Measurements from ENCODE around the gene CCDC88B. TPM values are rescaled to one million over a fixed set of nuclear protein-coding genes. Genes with fewer than 3 reads are reported as not detected.

CCDC88B gene
- total RNA-seq, 4 donors from 2014 or later, result 31.7 to 99.0 (median 43.9) TPM

GRCh38 chr11:64403106-64403505, 63.1 kb downstream of the CCDC88B start:
- Histone ChIP-seq H3K4me3 (no peak overlapping the region), H3K27ac (no peak overlapping the region), H3K4me1 (no peaks in the 10 kb centered on the region), H3K9me3 (no peaks in the 10 kb centered on the region), H3K27me3 (no peaks in the 10 kb centered on the region), H3K36me3 (no peaks in the 10 kb centered on the region)
- DNase-seq, result no peak
- TF ChIP-seq POLR2A (IDR thresholded peaks at IDR 0.05) (no peak), CTCF (IDR thresholded peaks at IDR 0.05) (no peak)

GRCh38 chr11:64406221-64406946, 66.4 kb downstream of the CCDC88B start:
- no peak overlapping the region for H3K4me3 ChIP-seq
- peaks cover 0 to 12% (median 0%) of the 10 kb centered on the region in 4 donors for H3K4me1 ChIP-seq
- H3K9me3 ChIP-seq, result no peaks in the 10 kb centered on the region
- no peak overlapping the region for H3K27ac ChIP-seq
- H3K36me3 ChIP-seq, result no peaks in the 10 kb centered on the region
- H3K27me3 ChIP-seq, result no peaks in the 10 kb centered on the region
- DNase-seq, result no peak
- TF ChIP-seq CTCF (IDR thresholded peaks at IDR 0.05) (no peak), POLR2A (IDR thresholded peaks at IDR 0.05) (no peak)

Small RNA genes within 50 kb of the gene (small RNA-seq; reads per million reads assigned to genes)
- gene MIR1237 (0 reads per million in 2 donors), gene MIR7155 (0.45 to 0.47 reads per million in 2 donors), gene RF00019 (0 reads per million in 2 donors)

Other genes starting within 250 kb of the CCDC88B start
- gene MACROD1, start 174.1 kb upstream of the CCDC88B start, total RNA-seq, result 10 to 100 TPM; 17.1 to 30.0 (median 29.3) TPM
- gene STIP1, start 154.0 kb upstream of the CCDC88B start, total RNA-seq, result 100 to 1,000 TPM in 1 of 4 donors, 10 to 100 TPM in 3; 50.3 to 106 (median 67.0) TPM
- 10 to 100 TPM; 15.1 to 94.1 (median 23.2) TPM for gene FERMT3, start 133.5 kb upstream of the CCDC88B start, total RNA-seq
- 10 to 100 TPM; 82.5 to 90.2 (median 87.4) TPM for gene TRPT1, start 114.0 kb upstream of the CCDC88B start, total RNA-seq
- gene NUDT22, start 113.9 kb upstream of the CCDC88B start, total RNA-seq, result 100 to 1,000 TPM; 145 to 190 (median 156) TPM
- 10 to 100 TPM; 42.9 to 95.0 (median 80.3) TPM for gene DNAJC4, start 109.7 kb upstream of the CCDC88B start, total RNA-seq
- gene VEGFB, start 105.6 kb upstream of the CCDC88B start, total RNA-seq, result 10 to 100 TPM; 21.7 to 66.8 (median 42.5) TPM
- 100 to 1,000 TPM in 1 of 4 donors, 10 to 100 TPM in 3; 46.2 to 101 (median 94.0) TPM for gene FKBP2, start 99.1 kb upstream of the CCDC88B start, total RNA-seq
- gene PPP1R14B, start 93.3 kb upstream of the CCDC88B start, total RNA-seq, result 100 to 1,000 TPM in 1 of 4 donors, 10 to 100 TPM in 3; 78.7 to 101 (median 99.0) TPM
- gene PLCB3, start 88.7 kb upstream of the CCDC88B start, total RNA-seq, result 100 to 1,000 TPM; 196 to 453 (median 359) TPM
- gene BAD, start 55.5 kb upstream of the CCDC88B start, total RNA-seq, result 10 to 100 TPM; 57.4 to 91.8 (median 63.7) TPM
- gene GPR137, start 54.4 kb upstream of the CCDC88B start, total RNA-seq, result 10 to 100 TPM in 3 of 4 donors, 1 to 10 TPM in 1; 5.8 to 49.7 (median 26.3) TPM
- gene KCNK4, start 48.9 kb upstream of the CCDC88B start, total RNA-seq, result not detected
- 1 to 10 TPM in 1 of 4 donors, not detected in 3; 9.9 TPM for gene CATSPERZ, start 39.8 kb upstream of the CCDC88B start, total RNA-seq
- gene ESRRA, start 34.7 kb upstream of the CCDC88B start, total RNA-seq, result 100 to 1,000 TPM; 151 to 460 (median 341) TPM
- gene TRMT112, start 22.6 kb upstream of the CCDC88B start, total RNA-seq, result 100 to 1,000 TPM in 1 of 4 donors, 10 to 100 TPM in 3; 55.3 to 163 (median 63.1) TPM
- gene PRDX5, start 22.1 kb upstream of the CCDC88B start, total RNA-seq, result 100 to 1,000 TPM; 202 to 345 (median 268) TPM
- 10 to 100 TPM; 27.8 to 95.7 (median 40.1) TPM for gene RPS6KA4, start 19.0 kb downstream of the CCDC88B start, total RNA-seq
- not detected for gene SLC22A11, start 215.7 kb downstream of the CCDC88B start, total RNA-seq